ENCODE results near the gene TM9SF1. TPM values are rescaled to one million over a fixed set of nuclear protein-coding genes. Genes with fewer than 3 reads are reported as not detected.

Gene TM9SF1
- total and polyA plus RNA-seq, 2 donors (not counting 1 experiment from before 2014, with no cell fraction given) = 7.6 to 24.5 TPM

- Histone ChIP-seq H3K27ac (ENCODE audit: low read length in 2 of 2) (peak within 1 kb of the TSS; percentile 77 to 90), H3K36me3 (replicated peaks in 1 of 2; ENCODE audit: control extremely low read depth in 1 of 2, control insufficient read depth in 1 of 2, extremely low read depth in 1 of 2, insufficient read depth in 2 of 2, low read length in 1 of 2) (peaks cover 2 to 58% of the 10 kb centered on the region in 2 experiments), H4K20me1 (ENCODE audit: control insufficient read depth, insufficient read depth, low read length, poor library complexity, severe bottlenecking) (peaks cover 45% of the 10 kb centered on the region), H2AFZ (ENCODE audit: insufficient read depth, low read depth, low read length, poor library complexity, severe bottlenecking) (peak within 1 kb of the TSS; percentile 83), H3K9ac (ENCODE audit: low read length) (peak within 1 kb of the TSS; percentile 83), H3K4me2 (replicated peaks; ENCODE audit: low read depth, low read length, poor library complexity, severe bottlenecking) (peak within 1 kb of the TSS; percentile 90), H3K9me3 (ENCODE audit: control extremely low read depth in 1 of 3, control insufficient read depth in 2 of 3, insufficient read depth in 1 of 3, low read length in 2 of 3) (no peaks in the 10 kb centered on the region), H3K4me1 (ENCODE audit: control insufficient read depth in 2 of 2, insufficient read depth in 2 of 2, low read length in 2 of 2) (peaks cover 21 to 35% of the 10 kb centered on the region in 2 donors), H3K27me3 (replicated peaks in 1 of 4; ENCODE audit: control extremely low read depth in 1 of 4, control insufficient read depth in 3 of 4, insufficient read depth in 4 of 4, low read length in 3 of 4) (no peaks in the 10 kb centered on the region), H3K4me3 (ENCODE audit: control extremely low read depth in 1 of 5, extremely low read depth in 1 of 5, insufficient read depth in 1 of 5, low read depth in 2 of 5, low read length in 4 of 5) (peak within 1 kb of the TSS; percentile 83 to 95 (median 94)), H3K79me2 (ENCODE audit: control insufficient read depth, insufficient read depth, low read length) (peaks cover 85% of the 10 kb centered on the region)
- Mint-ChIP-seq H3K9me3 (ENCODE audit: insufficient read depth) (no peaks in the 10 kb centered on the region), H3K4me3 (peak within 1 kb of the TSS; percentile 95), H3K27ac (peak within 1 kb of the TSS; percentile 95), H3K27me3 (no peaks in the 10 kb centered on the region), H3K4me1 (peaks cover 50% of the 10 kb centered on the region)
- TF ChIP-seq CTCF (IDR thresholded peaks at IDR 0.05) (no peak), EZH2 (IDR thresholded peaks at IDR 0.05; ENCODE audit: borderline replicate concordance, insufficient read depth, low read depth, low read length, poor library complexity, severe bottlenecking) (no peak)
- under 1% methylated on average over 55 of the region's 57 CpGs for WGBS (ENCODE audit: insufficient coverage)
- CTCF ChIA-PET = interaction anchor here (0.6 to 6.2 kb wide), 15 partner anchors 11 to 587 kb away, joined by 3 to 62 read pairs (median 5); partner anchors contain the start of genes DCAF11, IRF9, MDP1 and NRL
- ATAC-seq (ENCODE audit: low read depth) (peak; percentile 84), DNase-seq (peak; percentile 98)
- intact Hi-C loops (cut with micrococcal nuclease) = loop anchor here (1.0 to 10.0 kb wide), 13 partner anchors 11 to 1052 kb away; partner anchors contain the start of genes ACIN1, C14orf119, CHMP4A and DCAF11
- POLR2A ChIA-PET = interaction anchor here (0.6 to 4.1 kb wide), 16 partner anchors 9 to 285 kb away, joined by 3 to 43 read pairs (median 4); partner anchors contain the start of genes CHMP4A, DCAF11, IRF9 and NRL
Observed at GRCh38 chr14:24146978-24147760, 48.1 kb downstream of the TM9SF1 start, which contains the start of gene RNF31. Gene RNF31, plus strand, starts transcription at chr14:24147498. Its CDS starts 201 bp downstream, at chr14:24147699.
